Skin of body (tissue), 2 donors: ENCODE results near the gene RSPRY1. TPM values are rescaled to one million over a fixed set of nuclear protein-coding genes. Genes with fewer than 3 reads are reported as not detected.
"Not testable (repeated sequence)": the region's sequence is repeated elsewhere in the genome, so short reads cannot be mapped to it uniquely, and the experiment has no call there.

Experiments
- DNase-seq: peaks from one replicate; lab custom pipeline; 2025; lab: John Stamatoyannopoulos, UW
- total RNA-seq: library from RNA; depleted of rRNA; stranded (reverse); fragments of >200 nt; gene quantifications from one replicate; pipeline ENCODE4 v1.2.3, GENCODE V29; 2014

The RSPRY1 gene
- total RNA-seq, 1 donor from 2014 or later, result 39.9 TPM

DNA sequence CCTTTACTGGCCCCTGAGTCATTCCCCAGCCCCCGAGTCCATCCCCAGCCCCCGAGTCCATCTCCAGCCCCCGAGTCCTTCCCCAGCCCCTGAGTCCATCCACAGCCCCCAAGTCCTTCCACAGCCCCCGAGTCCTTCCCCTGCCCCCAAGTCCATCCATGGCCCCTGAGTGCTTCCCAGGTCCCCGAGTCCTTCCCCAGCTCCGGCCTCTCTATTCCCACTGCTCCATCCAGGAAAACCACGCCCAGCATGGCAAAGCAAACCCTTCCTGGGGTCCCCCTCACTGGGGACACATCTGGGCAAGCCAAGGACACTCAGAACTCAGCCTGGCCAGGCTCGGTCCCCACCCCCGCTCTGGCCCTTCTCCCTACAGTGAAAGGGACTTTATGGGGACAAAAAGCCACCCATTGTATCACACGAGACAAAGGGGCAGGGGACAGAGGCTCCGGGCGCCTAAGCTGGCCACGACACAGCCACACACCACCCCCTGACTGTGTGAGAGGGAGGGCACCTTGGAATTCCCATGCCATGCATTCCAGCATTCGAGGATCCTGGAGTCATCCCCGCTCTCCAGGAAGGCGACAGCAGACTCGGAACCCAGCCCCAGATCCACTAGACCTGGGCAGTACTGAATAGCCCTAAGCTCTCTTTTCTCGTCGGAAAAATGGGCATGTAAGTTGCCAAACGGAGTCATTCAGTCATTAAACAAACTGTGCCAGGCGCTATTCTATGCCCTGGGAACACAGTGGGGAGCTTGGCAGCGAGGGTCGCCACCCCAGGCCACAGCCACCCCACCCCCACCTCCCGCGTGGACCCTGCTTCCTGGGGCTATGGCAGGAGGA is 84.3 kb downstream of the RSPRY1 start:
- DNase-seq, result no peak

DNA sequence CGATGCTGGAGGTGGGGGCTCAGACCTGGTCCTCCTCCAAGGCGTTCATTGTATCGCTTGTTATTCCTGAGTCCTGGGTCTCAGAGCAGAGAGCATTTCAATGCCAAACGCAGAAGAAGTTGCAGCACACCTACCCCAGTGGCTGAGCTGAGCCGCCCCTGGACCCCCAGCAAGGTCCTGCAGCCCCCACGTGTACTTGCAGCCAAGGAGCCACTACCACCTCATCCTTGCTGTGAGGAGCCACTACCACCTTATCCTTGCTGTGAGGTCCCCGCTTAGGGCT is 84.9 kb downstream of the RSPRY1 start:
- DNase-seq, result no peak

DNA sequence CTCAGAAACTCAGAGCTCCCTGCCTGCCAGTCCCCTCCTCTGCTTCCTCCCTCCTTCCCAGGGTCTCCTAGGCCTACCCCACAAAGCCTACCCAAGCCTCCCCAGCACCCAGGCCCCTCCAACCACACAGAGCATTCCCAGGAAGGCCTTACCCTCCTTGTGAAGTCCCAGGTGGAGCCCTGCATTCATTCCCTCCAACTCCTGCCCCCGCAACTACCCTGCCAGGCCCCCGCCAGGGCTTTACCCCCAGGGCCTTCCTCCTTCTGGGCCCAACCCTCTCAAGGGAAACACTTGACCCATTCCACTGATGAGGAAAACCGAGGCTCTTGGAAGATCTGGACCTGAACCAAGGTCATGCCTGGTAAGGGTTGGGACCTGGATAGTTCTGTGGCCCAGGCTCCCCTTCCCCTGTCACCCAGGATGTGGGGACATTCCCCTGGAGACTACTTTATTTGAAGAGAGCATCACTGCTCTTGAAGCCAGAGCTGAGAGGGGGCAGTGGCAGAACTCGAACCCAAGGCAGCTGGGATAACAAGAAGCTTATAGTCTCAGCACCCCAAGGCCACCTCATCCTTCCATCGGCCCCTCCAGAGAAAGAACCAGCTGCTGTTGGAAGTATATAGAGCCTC is 85.9 kb downstream of the RSPRY1 start:
- no peak for DNase-seq

DNA sequence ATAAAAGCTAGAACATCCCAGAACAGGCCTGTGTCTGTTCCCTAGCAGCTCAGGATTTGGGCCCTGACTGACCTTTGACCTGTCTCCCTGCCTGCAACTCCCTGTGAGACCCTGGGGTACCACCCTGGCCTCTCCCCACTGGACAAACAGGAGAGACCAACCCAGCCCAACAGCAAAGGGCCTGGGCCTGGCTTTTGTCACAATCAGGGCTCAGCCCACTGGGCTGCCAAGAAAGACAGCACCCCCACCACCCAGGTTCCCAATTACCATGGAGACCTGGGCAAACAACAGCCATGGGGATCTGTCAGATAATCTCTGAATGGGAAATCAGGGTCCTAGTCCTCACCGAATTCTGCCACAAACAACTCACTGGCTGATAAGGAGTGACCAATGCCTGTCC is 87.2 kb downstream of the RSPRY1 start:
- DNase-seq, result no peak

DNA sequence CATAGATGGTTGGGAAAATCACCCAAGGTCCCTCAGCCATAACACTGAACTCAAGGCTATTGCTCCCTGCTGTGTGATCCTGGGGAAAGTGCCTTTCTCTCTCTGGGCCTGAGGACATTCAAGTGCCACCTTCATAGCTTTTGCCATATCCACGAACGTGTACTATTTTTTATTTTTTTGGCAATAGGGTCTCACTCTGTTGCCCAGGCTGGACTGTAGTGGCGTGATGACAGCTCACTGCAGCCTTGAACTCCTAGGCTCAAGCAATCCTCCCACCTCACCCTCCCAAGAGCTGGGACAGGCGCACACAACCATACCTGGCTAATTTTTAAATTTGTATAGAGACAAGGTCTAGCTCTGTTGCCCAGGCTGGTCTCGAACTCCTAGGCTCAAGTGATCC is 87.7 kb downstream of the RSPRY1 start:
- DNase-seq, result no peak

DNA sequence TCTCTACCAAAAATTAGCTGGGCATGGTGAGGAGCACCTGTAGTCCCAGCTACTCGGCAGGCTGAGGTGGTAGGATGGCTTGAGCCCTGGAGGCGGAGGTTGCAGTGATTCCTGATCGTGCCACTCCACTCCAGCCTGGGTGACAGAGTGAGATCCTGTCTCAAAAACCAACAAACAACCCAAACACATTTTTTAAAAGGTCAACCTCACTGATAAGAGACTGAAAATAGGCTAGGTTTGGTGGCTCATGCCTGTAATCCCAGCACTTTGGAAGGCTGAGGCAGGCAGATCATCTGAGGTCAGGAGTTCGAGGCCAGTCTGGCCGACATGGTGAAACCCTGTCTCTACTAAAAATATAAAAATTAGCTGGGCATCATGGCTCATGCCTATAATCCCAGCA is 89.8 kb downstream of the RSPRY1 start:
- not testable (repeated sequence) for DNase-seq

DNA sequence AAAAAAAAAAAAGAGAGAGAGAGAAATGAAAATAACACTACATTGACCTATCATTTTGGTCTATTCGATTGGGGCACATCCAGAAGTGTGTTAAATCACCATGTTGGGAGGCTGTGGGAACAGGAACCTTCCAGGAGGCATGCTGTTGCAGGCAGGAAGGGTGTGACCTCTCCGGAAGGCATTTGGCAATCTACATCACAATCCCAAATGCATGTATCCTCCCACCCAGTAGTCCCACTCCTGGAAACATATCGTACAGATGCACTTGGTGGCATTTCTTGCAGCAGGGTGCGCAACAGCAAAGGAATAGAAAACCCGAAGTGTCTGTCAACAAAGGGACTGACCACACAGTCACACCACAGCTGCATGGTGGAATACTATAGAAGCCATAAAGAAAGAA is 90.5 kb downstream of the RSPRY1 start:
- no peak for DNase-seq

DNA sequence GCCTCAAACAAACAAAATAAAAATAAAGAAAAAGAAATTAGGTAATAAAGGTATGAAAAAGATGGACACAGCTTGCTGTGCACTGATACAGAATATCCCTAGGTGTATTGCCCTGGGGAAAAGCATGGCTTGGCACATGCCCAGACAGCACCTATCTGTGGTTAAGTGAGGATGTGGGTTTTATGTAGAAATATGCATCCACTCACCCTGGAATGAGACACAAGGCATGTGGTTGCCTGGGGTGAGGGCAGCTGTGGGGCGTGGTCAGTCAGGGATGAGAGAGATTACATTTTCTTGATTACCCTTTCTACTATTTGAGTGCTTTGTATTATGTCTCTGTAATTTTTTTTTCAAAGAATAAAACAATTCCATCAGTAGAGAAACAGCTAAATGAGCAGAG is 91.5 kb downstream of the RSPRY1 start:
- DNase-seq, result no peak

DNA sequence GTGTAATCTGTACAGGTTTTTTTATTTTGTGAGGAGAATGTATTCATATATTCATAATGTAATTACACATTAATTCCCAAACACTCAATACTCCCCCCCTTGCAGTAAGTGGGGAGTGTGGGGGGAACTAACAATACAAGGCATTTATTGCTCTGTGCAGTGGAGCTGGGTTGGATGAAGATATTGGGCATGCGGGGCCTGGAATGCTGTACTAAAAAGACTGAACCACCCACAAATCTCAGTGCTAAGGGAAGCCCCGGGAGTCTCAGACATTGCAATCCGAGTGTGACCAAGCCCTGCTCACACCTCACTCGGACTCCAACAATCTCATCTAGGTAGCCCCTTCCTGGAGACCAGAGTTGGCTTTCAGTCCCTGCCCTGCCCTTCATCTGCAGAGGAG is 92.4 kb downstream of the RSPRY1 start:
- DNase-seq, result no peak

DNA sequence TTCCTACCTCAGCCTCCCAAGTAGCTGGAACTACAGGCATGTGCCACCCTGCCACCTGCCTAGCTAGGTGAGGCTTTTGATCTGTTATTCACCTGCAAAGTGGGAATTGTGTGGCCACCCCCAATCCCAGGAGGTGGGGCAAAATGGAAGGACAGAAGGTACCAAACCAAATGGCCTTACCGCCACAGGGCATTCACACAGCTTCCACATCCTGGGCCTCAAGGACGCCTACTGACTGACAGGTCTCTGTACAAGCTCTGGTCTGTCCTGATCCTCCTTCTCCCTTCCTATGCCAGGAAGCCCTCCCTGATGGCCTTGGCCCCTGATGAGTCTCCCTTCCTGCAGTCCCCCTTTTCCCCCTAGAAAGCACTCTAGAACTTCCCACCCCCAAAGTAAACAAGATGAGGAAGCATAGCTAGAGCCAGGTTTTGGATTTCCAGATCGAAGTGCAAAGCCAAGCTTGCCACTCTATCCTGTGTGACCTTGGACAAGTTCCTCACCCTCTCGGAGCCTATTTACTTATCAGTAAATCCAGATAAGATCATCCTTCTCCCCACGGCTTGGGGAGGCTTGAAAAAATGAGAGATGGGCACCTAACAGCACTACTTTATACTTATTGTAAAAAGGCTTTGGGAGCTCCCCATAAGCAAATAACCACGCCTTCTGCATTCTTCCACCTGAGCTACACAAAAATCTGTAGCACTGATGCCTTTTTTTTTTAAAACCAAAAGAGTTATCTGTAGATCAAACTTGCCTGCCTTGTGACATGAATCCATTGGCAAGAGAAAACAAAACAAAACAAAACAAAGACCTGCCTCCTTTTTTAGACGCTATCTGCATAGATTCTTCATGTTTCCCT is 93.9 kb downstream of the RSPRY1 start:
- no peak for DNase-seq

DNA sequence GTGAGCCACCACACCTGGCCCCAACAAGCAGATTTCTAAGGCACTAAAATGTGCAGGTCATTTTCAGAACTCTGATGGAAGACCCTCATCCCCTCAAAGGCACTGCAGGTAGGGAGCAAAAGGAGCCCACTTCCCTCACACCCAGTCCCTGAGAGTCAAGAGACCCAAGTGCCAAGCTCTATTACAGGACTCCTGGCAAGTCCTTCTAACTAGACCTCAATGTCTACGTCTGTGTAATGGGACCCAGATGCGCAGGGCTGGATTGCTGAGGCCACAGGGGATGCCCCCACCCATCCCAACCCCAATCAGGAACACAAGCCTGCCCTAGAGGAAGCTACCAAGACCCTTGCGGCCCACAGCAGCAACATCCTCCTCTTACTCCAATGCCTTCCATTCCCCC is 95.7 kb downstream of the RSPRY1 start:
- no peak for DNase-seq

DNA sequence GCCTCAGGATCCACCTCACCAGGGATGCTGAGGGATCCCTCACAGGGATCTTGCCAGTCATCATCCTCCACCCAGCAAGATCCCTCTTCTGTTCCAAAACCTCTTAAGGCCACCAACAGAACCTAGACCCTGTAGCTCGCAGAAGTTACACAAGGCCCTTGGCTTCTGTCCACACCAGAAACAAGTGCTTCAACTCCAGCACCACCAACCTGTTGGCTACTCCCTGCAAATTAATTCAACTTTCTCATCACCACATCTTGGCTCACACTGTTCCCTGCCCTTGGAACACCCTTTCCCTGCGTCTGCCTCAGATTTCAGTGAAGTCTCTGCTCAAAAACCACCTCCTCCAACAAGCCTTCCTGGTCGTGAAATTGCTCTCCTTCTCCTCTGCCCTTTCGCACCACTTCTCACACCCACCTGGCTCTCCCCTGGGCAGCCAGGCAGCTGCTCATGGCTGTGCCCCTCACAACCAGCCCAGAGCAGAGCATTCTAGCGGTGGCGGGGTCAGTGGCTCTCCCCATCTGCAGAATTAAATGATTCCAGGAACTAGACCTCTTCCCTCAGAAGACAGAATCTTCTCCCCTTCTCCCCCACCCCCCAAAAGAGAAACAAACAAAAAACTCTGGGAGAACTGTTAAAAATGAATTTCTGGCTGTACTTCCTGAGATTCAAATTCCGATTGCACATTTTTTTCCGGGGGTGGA is 96.5 kb downstream of the RSPRY1 start:
- DNase-seq, result no peak

DNA sequence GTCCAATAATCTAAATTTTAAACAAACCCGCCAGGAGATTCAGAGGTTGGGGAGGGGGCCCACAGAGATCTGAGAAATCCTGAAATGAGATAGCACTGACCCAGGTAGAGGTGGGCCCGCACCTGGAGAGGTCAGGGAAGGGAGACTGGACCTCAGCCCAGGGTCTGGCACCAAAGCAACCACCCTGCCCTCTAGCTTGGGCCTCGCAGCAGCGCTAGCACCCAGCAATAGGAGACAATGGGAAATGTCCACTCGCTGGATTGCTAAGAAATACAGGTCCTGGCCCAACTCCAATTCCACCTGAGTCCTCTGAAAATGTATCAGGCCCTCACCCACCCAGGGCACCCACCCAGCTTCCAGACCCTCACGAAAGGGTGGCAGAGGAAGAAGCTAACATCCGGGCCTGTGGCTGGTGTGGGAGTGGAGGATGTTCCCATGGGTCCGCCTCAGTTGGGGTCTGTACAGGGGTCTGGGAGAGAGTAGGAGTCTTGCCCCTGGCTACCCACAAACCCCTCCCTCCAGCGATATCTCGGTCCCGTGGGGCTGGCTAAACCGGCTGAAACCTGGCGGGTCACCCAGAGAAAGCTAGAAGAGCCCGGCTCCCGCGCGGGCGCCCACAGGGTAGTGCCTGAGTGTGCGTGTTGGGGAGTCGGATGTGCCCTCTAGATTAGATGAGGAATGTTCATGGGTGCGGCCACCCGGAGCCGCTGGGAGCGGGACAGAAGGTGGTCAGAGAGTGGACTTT is 97.3 kb downstream of the RSPRY1 start:
- no peak for DNase-seq

DNA sequence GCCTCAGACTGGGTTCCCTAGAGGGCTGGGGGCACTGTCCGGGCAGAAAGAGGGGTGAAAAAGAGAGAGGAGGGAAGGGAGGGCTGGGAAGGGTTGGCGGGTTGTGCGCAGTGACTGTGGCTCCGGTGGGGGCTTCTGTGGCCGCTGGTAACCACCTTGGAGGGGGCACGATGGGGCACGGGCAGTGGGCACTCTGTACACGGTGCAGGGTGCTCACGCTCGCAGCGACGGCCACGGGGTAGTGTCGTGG is 97.8 kb downstream of the RSPRY1 start:
- no peak for DNase-seq

DNA sequence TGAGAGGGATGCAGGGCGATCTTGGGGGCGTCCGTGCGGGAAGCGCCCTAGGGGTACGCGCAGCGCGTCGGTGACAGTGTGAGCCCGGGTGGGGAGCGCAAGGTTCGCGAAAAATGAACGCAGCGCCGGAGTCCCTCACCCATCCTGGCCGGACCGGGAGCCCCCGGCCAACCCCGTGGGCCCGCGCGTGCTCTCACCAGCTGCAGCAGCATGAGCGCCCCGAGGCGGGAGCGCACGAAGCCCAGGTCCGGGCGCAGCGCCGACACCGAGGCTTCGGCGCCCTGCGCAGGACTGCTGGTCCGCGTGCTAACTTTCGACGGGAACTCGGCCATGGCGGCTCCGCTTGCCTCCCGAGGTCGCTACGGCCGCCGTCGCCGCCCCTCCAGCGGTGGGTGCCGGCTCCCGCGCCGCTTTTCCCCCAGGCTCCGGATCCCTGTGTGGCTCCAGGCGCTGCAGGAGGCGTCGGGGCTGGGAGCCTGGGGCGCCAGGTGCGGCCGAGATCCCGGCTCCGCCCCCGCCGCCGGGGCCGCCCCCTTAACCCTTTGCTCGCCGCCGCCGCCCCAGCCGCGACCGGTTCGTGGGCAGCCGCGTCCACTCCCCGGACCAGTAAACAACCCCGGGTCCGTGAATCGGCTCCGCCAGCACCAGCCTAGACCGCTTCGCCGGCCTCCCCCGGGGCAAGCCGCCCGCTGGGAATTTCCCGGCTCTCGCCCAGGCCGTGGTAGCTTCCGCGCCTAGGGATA is 98.3 kb downstream of the RSPRY1 start, which contains the start of gene PLLP:
PLLP (minus strand) TSS at position 464 of the 743 bp plus-strand sequence; CDS start at position 332, 132 bp downstream.
- DNase-seq, result no peak

DNA sequence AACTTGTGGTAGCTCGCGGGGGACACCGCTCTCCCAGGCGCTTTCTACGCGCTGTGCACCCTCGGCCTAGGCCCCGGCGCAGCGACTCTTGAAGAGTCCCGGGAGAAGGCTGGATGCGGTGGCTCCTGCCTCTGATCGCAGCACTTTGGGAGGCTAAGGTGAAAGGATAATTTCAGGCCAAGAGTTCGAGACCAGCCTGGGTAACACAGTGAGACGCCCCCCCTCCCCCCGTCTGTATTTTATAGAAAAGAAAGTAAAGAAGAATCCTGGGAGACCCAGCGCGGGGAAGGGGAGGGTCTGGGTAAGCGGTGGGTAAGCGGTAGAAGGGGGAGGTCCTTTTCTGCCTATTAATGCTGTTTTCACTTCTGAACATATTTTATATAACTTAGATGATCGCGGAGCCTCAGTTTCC is 98.8 kb downstream of the RSPRY1 start:
- DNase-seq, result no peak

DNA sequence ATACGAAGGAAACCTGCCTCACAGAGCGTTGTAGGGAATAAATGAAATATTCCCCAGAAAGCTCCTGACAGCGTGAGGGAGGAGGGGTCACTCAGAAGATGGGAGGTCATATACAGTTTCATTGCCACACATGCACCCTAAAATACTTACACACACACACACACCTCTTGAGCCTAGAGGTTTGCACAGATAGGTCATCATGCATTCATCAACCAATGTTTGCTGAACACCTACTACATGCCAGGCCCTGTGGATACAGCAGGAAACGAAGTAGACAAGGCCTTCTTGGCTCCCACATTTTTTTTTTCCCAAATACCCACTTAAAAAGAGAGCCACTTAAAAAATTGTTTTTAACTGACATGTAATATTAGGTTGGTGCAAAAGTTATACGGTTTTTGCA is 99.2 kb downstream of the RSPRY1 start:
- no peak for DNase-seq

DNA sequence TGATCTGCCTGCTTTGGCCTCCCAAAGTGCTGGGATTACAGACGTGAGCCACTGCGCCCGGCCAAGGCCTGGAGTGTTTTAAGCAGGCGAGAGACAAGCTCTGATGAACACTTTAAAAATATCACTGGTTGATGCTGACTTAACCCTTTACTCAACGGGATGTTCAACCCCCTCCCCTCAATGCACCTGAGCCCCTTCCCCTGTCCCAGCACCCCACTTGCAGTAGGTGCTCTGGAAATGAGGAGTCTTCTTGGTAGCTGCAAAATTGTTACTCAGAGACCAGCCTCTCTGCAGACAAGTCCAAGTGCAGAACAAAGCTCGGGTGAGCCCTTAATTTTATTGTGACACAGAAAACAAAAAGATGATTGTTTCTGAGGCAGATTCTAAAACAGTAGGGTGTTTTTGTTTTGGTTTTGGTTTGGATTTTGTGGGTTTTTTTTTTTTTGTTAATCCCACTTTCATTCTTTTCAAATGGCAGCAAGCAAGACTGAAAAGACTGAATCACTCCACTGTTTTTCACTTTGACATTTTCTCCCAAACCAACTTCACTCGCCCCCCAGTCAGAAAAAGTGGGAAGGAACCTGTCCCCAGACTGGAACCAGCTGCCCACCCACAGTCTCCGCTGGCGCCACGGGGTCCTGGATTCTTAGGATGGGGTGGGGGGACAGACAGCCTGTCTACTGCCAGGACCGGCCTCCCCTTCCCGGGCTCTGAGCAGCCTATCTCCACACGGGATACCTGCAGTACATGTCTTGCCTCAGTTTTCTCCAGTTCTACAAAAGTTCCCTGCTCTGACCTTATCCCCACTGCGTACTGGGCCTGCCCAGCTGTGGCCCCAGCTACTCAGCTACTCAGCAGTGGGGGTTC is 103.5 kb downstream of the RSPRY1 start:
- no peak for DNase-seq
